Stimulated activated CD4-positive, alpha-beta T cell treated with anti-CD3 and anti-CD28 coated beads, Interleukin-1b, Interleukin-23, amount 100 ng/mL, for 1 hour (primary cell): ENCODE measurements around the gene ENPP7.
"Not testable (repeated sequence)": the region's sequence is repeated elsewhere in the genome, so short reads cannot be mapped to it uniquely, and the experiment has no call there.

Experiments used
- DNase-seq, 2 donors: peaks; one replicate each; pipeline ENCODE4 v3.0.0-alpha.2; 2020; ENCODE audit warnings: low read depth in 2 of 2

ENPP7 gene

DNA sequence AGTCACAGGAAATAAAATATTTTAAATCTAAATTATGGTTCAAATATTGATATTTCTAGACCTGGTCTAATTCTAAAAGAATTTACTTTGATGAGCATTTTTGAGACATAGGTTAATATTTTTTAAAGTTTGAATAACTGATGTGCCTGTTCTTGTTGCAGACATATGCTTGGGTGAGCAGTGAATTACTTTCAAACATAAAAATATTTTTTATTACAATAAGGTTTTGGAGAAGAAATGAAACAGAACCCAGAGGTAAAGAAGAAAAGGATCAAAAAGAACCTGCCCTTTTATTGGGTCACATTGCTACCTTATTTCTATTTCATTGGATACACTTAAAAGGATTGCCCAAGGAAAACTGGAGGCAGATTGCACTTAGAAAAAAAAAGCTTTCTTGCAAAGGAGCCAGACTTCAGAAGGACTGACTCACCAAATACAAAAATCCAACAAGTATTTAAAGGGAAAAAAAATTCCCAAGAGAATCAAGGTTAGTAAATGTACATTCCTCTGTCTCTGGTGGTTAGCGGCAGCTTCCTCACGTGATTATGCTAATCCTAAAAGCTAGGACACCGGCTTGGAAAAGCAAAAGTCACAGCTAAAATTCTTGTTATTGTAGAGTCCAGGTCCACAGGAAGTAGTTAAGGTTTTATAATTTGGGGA lies 18.5 kb downstream of the ENPP7 start:
- DNase-seq = no peak

DNA sequence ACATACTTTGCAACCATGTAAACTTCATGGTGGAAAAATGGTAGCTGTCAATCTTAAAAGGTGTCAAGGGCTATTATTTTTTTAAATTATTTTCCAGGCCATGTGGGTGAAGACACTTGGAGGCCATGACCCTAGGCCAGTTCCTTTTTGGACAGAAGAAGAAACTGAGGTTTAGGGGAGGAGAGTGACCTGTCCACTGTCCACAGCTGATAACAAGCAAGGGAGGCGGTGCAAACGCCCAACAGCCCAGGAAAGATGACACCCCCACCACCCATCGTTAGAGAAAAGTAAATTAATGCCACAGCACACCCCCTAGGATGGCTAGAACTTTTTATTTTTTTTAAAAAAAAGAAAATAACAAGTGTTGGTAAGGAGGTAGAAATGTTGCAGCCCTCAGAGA lies 19.2 kb downstream of the ENPP7 start:
- DNase-seq = no peak

DNA sequence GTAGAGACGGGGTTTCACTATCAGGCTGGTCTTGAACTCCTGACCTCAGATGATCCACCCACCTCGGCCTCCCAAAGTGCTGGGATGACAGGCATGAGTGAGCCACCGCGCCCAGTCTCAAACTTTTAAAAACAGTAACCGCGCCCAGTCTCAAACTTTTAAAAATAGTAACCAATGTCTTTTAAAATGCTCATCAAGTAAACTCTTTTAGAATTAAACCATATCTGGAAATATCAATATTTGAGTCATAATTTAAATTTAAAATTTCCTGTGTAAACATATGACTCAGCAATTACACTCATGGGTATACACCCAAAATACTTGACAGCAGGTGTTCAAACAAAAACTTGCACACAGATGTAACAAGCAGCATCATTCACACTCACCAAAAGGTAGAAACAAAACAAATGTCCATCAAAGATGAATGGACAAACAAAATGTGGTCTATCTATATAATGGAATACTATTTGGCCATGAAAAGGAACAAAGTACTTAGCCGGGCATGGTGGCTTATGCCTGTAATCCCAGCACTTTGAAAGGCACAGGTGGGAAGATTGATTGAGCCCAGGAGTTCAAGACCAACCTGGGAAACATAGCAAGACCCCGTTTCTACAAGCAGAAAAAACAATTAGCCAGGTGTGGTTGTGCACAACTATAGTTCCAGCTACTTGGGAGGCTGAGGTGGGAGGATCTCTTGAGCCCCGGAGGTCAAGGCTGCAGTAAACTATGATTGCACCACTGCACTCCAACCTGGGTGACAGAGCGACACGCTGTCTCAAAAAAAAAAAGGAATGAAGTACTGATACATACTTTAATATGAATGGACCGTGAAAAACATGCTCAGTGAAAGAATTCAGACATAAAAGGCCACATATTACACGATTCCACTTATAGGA lies 20.2 kb downstream of the ENPP7 start:
- DNase-seq = no peak

DNA sequence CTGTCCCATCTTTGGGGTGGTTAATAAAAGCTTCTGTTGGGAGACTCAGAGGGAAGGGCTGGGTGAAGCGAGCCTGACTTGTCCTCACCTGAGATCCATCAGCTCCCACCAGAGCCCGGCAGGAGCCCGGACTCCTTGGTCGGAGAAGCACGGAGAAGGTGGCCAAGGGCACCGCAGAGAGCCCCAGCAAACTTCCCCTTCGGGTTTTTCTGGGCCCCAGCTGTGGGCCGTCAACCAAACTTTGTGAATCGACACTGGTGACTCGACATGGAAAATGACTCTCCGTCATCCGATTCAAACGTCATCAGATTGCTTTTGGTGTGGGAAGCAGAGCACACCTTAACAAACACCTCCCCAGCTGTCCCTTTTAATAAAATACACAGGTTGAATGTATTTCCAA lies 21.4 kb downstream of the ENPP7 start:
- no peak for DNase-seq

DNA sequence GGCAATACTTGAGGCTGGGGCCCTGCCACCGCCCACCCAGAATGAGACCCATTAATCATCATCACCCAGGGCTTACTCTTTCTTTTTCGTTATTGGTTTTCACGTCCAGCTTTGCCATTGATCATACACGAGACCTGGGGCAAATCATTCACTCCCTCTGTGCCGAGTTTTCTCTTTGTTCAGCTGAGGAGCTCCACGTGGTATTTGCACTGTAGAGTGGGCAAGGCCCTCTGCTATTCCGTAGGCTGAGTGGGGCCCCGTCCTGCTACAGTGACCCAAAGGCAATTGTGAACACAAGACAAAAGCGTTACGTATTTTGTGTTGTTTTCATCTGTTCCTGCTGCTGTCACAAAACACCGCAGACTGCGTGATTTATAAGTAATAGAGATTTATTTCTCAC lies 23.6 kb downstream of the ENPP7 start:
- DNase-seq = no peak

DNA sequence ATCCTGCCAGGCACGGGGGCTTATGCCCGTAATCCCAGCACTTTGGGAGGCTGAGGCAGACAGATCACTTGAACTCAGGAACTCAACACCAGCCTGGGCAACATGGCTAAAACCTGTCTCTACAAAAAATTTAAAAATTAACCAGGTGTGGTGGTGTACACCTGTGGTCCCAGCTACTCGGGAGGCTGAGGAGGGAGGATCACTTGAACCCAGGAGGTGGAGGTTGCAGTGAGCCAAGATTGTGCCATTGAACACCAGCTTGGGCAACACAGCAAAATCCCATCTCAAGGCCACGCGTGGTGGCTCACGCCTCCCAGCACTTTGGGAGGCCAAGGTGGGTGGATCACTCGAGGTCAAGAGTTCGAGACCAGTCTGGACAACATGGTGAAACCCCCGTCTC lies 24.2 kb downstream of the ENPP7 start:
- DNase-seq = not testable (repeated sequence)

DNA sequence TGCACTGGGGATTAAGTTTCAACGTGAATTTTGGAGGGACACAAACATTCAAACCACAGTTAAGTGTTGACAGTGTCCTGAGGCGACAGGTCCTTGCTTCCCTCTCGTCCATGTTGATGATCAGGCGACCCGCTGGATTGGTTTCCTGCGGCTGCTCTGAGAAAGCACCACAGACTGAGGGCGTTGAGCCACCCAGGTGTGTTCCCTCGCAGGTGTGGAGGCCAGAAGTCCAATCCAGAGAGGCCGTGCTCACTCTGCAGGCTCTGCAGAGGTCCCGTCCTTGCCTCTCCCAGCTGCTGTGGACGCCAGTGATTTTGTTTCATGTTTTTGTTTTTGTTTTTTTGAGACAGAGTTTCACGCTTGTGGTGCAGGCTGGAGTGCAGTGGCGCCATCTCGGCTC lies 24.8 kb downstream of the ENPP7 start:
- no peak for DNase-seq

DNA sequence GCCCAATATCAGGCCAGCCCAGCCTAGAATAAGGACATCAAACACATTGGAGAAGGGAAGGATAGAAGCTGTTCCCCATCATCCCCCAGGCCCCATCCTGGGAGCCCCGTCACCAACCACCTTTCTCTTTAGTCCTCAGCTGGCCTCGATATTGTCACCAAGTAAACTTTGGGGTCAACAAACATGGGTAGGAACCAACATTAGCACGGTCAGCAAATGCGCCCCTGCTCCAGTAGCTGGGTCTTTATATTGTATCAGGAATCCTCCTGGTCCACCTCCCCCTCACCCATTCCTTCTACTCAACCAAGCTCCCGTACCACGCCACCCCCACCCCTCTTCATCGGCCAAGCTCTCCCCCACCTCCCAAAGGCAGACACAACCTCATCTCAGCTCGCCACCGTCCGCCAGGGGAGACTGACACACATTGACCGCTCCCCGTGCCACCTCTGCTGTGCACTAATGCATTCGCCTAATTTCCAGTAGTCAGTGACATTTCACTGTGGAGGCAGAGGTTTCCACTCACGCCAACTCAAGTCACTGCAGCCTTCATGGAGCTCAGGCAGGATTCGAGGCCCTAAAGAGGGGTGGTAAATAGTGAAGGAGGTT lies 26.5 kb downstream of the ENPP7 start:
- no peak for DNase-seq

DNA sequence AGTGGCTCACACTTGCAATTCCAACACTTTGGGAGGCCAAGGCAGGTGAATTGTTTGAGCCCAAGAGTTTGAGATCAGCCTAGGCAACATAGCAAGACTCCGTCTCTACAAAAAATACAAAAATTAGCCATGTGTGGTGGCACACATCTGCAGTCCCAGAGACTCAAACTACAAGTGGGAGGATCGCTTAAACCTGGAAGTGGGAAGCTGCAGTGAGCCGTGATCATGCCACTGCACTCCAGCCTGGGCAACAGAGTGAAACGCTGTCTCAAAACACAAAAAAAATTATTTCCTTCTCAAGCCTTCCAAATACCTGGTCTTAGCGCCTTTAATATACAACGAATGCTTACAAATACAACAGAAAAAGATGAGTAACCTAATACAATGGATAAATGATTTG lies 27.5 kb downstream of the ENPP7 start:
- no peak for DNase-seq

DNA sequence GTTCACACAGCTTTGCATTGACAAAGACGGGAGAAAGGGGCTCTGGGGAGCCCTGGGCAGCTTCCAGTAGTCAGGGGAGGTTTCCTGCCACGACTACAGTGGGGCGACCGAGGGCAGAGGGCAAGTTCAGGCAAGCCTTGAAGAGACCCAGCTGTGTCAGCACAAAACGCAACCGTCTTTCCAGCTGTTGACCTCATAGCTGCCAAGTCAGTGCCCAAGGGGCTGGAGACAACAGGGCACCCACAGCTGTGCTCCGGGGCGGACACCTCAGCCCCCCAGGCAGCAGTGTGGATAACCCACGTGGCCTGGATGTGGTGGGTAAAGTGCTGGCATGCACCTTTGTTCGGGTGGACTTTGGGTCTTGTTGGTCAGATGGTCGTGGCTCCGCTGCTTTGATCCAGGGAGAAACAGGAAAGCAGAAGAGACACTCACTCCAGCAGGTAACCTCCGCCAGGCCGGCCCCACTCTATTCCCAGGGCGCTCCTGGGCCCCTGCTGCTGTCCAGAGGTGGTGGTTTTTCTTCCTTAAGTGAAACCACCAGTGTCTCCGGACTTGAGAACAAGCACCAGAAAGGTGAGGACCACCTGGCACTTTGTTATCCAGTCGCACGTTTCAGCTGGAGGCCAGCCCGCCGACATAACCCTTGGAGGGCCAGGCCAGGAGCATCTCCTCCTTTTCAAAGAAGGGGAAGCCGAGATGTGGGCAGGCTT lies 29.6 kb downstream of the ENPP7 start:
- no peak for DNase-seq

DNA sequence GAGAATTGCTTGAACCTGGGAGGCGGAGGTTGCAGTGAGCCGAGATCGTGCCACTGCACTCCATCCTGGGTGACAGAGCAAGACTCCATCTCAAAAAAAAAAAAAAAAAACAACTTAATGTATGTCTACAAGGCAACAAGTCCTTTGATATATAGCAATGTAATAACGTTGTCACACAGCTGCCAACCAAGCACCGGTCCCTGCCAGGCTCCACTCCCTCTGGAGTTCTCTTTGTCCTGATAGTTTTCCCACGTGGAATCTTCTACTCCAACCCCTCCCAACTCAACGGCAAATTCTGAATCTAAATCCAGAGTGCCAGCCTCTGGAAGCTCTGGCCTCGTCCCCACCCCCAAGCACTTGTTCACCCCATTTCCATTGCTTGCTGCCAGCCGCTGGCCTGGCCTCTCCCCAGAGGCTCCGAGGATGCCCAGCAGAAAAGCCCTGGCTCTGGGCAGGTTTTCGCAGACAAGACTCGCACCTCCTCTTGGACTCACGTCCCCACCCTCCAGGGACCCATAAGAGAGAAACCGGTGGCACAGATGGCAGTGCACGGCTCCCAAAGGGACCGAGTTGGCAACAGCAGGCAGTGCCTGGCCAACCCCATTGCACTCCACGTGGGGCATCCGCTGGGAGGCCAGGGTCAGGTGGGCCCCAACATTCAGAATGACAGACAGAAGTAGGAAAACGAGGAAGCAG lies 31.3 kb downstream of the ENPP7 start:
- DNase-seq = no peak

DNA sequence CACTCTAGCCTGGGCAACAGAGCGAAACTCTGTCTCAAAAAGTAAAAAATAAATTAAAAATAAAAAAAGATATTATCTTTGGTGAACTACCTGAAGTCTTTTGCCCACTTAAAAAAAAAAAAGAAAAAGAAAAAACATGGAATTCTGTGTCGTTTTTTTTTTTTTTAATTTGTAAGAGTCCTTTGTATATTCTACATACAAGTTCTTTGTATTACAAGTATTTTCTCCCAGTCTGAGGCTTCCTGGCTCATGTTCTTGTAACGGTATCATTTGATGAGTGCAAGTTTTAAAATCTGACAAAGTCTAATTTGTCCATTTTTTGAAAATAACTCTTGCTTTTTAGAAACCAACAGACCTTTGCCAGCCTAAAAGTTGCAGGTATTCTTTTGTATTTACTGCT lies 35.0 kb downstream of the ENPP7 start:
- DNase-seq = no peak

DNA sequence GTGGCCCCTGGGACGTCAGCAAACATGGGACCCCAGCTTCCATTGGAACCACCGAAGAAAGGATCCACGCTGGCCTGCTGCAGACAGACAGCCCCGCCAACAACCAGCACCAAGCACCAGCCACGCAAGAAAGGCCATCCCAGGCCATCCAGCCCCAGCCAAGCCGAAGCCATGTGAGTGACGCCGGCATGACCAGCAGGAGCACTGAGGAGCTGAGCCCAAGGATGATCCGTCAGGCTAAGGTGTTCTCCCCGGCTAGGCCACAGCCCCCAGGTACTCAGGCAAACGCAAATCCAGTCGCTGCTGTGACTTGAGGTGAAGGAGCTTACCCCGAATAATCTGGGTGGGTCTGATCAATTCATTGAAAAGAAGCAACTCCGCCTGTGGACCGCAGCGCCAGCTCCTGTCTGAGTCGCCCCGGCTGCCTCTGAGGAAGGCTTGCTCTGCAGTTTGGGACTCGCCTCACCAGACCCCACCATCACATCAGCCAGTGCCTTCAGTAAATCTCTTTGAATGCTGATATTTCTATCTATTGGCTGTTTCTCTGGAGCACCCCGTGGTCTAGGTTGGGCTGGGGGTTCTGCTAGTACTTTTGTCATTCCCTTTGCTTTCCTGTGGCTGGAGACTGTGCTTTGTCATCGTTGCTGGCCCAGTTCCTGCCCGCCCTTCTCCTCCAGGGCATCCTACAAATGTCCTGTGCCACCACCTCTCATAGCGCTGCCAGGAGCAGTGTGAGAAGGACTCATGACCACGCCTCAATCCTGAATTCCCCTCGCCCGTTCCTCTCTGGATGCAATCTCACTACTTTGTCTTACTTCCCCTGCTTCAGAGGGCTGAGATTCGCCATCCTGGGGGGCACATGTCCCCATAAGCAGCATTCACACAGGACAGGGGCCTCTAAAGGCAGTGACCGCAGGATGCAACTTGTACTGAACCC lies 39.1 kb downstream of the ENPP7 start:
- no peak for DNase-seq

DNA sequence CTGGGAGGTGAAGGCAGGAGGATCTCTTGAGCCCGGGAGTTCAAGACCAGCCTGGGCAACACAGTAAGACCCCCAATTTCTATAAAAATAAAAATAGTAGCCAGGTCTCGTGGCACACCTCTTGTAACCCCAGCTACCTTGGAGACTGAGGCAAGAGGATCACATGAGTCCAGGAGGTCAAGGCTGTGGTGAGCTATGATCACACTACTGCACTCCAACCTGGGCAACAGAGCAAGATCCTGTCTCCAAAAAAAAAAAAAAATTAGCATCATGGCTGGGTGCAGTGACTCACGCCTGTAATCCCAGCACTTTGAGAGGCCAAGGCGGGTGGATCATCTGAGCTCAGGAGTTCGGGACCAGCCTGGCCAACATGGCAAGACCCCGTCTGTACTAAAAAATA lies 40.5 kb downstream of the ENPP7 start:
- DNase-seq = no peak

DNA sequence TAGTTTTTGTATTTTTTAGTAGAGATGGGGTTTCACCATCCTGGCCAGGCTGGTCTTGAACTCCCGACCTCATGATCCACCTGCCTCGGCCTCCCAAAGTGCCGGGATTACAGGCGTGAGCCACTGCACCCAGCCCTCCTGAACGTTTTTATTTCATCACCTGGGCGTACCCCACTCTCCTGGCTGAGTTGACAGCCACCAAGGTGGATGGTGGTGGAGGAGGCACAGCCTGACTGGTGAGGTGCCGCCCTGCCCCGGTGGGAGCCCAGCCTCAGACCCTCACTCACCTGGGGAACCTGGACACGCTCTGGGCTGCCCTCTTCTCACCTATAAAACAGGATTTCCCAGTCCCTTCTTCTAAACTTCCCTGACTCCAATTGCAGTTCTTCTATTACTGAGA lies 42.0 kb downstream of the ENPP7 start:
- not testable (repeated sequence) for DNase-seq

DNA sequence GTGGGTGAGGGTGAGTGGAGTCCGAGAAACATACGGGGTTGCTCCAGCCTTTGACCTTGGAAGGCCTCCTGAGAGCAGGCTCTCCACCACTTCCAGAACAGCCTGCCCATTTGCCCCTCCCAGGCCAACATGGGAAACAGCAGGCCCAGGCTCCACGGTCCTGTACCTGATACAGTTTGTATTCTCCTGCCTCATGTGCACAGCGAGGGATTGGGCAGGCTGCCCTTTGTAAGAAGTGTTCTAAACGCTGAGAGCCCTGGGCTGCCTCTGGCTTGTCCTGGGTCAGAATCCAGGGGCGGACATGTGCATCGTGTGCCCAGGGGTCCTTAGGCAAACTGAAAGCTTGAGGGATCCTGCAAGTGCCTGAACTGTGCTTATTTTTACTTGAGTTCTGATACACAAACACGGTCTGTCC lies 43.8 kb downstream of the ENPP7 start:
- no peak for DNase-seq

DNA sequence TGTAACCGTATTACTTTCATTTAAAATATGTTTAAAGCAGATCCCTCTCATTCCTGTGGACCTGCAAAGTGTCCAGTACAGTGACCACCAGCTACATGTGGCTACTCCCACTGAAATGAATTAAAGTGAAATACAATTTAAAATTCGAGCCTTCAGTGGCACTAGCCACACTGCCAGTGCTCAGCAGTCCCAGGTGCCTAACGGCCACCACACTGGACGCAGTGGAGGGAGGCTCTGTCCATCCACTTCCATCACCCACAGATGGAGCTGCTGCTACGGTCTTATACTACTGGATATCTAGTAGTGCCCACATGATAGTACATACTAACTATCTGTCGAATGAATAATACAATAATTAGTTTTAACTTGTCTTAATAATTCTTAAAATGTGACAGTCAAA lies 44.9 kb downstream of the ENPP7 start:
- DNase-seq = no peak

DNA sequence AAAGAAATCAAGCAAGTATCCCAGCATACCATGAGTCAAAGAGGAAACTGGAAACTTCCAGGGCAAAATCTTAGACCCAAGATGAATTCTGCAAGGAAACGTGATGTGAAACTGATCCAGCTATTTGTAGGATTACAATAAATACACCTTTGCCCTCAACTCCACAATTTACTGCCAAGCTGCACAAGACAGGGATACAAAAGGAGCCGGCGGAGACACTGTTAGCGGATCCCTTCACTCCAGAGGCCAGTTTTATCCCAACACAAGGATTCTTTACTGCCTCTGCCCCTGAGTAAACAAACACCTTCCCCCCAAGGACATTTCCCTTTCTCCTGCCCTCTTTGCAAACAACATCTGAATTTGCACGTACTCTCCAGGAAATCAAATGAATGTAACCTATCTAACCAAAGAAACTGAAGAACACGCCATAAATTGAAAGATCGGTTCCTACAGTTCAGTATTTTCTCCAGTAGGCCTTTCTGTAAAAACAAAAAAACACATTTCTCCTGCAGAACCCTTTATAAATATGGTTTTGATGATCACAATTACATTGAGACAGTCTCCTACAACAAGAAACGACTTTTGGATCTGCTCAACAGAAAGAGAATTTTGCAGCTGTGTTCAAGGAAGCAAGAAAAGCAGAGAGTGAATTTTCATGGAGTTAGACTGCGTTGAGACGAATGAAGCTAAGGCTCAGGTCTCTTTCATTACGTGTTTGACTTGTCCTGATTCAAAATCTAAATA lies 45.8 kb downstream of the ENPP7 start:
- DNase-seq = no peak

DNA sequence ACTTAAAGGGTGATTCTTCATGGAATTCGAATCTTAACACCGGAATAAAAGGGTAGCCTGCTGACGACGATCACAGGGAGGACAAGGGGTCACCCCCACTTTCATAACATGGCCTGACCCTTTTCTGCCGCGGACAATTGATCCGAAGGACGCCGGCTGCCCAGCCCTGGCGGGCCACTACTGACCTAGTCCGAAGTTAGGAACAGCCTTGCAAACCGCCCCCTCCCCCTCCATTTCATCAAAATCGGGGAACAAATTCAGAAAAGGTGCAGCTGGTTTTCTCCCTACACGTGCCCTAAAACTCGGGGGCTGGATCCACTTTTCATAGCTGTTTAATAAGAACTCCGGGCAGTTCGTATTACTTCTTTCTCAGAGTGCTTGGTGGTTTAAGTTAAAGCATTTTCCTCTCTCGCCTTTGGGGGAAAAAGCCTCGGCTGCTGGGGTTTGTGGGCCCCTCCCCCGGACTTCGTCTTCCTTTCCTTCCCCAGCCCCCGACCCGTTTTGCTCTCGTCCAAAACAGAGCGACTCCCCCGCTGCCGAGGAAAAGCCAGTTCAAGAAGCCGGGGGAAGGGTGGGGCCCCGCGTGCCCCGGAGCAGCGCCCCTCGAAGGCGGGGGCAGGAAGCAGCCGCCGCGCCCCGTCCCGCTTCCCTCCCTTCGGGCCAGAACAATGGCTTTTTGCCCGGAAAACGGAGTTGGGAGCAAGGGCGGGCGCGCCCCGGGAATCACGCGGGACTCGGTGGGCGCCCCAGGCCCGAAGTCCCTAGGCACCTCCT lies 46.6 kb downstream of the ENPP7 start:
- no peak for DNase-seq
